K562 (cell line): ENCODE results near the gene MKNK2. TPM values are rescaled to one million over a fixed set of nuclear protein-coding genes. Genes with fewer than 3 reads are reported as not detected.

Source experiments
- ASH1L ChIP-seq: fragments of 450-650 bp; IDR thresholded peaks from 2 replicates; pipeline ENCODE4 v1.6.1; 2018; ENCODE audit warnings: borderline replicate concordance, mild to moderate bottlenecking, low read depth; ENCODE audit not compliant: partially characterized antibody
- BHLHE40 ChIP-seq: IDR thresholded peaks from 2 replicates; pipeline ENCODE4 v1.6.1; 2011; ENCODE audit warnings: low read length, improper control_type of control experiment
- CBFA2T2 ChIP-seq: fragments of 450-650 bp; conservative IDR thresholded peaks from 2 replicates; pipeline ENCODE4 v1.6.1; 2017; ENCODE audit warnings: mild to moderate bottlenecking
- CBX5 ChIP-seq: IDR thresholded peaks from 2 replicates; pipeline ENCODE4 v1.6.1; 2014; ENCODE audit warnings: low read depth, borderline replicate concordance
- EP300 ChIP-seq: IDR thresholded peaks from 2 replicates; pipeline ENCODE4 v1.6.1; 2012; ENCODE audit warnings: low read length, improper control_type of control experiment
- ETV6 ChIP-seq, 3 experiments: fragments of 150-350 bp in 1 of 3; sonication (generic) in 1 of 3; formaldehyde crosslinking in 1 of 3; IDR thresholded peaks; 2 replicates each; pipeline versions ENCODE4 v1.6.1 to v1.8.0; 2014 to 2022; ENCODE audit warnings: borderline replicate concordance in 2 of 3, low read depth in 2 of 3, antibody characterized with exemption in 1 of 3, low read length in 1 of 3, mild to moderate bottlenecking in 1 of 3, missing genetic modification reagents in 1 of 3
- NCOA2 ChIP-seq, 2 experiments: fragments of 450-650 bp; IDR thresholded peaks; 2 replicates each; pipeline ENCODE4 v1.6.1; 2018; ENCODE audit warnings: mild to moderate bottlenecking in 2 of 2, moderate library complexity in 1 of 2; ENCODE audit not compliant: partially characterized antibody in 2 of 2
- NCOR1 ChIP-seq: fragments of 450-650 bp; IDR thresholded peaks from 2 replicates; pipeline ENCODE4 v1.6.1; 2016; ENCODE audit warnings: mild to moderate bottlenecking, moderate library complexity
- PHF20 ChIP-seq: fragments of 450-650 bp; IDR thresholded peaks from 2 replicates; pipeline ENCODE4 v1.6.1; 2018; ENCODE audit not compliant: partially characterized antibody
- POLR2G ChIP-seq: fragments of 200-400 bp; formaldehyde crosslinking; IDR thresholded peaks from 2 replicates; pipeline ENCODE4 v1.6.1; 2017; ENCODE audit warnings: low read depth, mild to moderate bottlenecking, antibody characterized with exemption, low read length, moderate library complexity
- SMARCA4 ChIP-seq: fragments of 450-650 bp; IDR thresholded peaks from 2 replicates; pipeline ENCODE4 v1.6.1; 2016
- SNIP1 ChIP-seq: fragments of 450-650 bp; IDR thresholded peaks from 2 replicates; pipeline ENCODE4 v1.7.1; 2017; ENCODE audit warnings: low read depth, mild to moderate bottlenecking
- TCF3 ChIP-seq: sonication (generic); formaldehyde crosslinking; IDR thresholded peaks from 2 replicates; pipeline ENCODE4 v1.4.0; 2020; ENCODE audit warnings: mild to moderate bottlenecking, missing genetic modification reagents
- TCF7L2 ChIP-seq: fragments of 150-350 bp; IDR thresholded peaks from 2 replicates; pipeline ENCODE4 v1.6.1; 2016; ENCODE audit warnings: low read depth, mild to moderate bottlenecking, low read length, moderate library complexity
- XRCC3 ChIP-seq: fragments of 450-650 bp; IDR thresholded peaks from 2 replicates; pipeline ENCODE4 v1.6.1; 2017; ENCODE audit warnings: mild to moderate bottlenecking, moderate library complexity
- ZNF146 ChIP-seq: IDR thresholded peaks from one replicate; pipeline ENCODE4 v1.6.1; 2018; ENCODE audit warnings: missing compliant biosample characterization; ENCODE audit not compliant: unreplicated experiment
- ZNF23 ChIP-seq: fragments of 250-450 bp; sonication (Bioruptor Pico); IDR thresholded peaks from 2 replicates; pipeline ENCODE4 v1.4.0; 2020; ENCODE audit warnings: mild to moderate bottlenecking
- ZNF584 ChIP-seq: fragments of 200-800 bp; sonication (Bioruptor generic); IDR thresholded peaks from 2 replicates; pipeline ENCODE4 v1.6.1; 2016; ENCODE audit warnings: low read depth, mild to moderate bottlenecking, missing genetic modification characterization, missing compliant biosample characterization
- ZZZ3 ChIP-seq: fragments of 450-650 bp; IDR thresholded peaks from 2 replicates; pipeline ENCODE4 v1.6.1; 2016; ENCODE audit warnings: antibody characterized with exemption, mild to moderate bottlenecking, moderate library complexity
- polyA plus RNA-seq, 8 experiments: library from polyadenylated mRNA; depleted of rRNA in 4 of 8; stranded (reverse) in 5 of 8; unstranded in 3 of 8; fragments of >200 nt; fragmentation: Nextera tagmentation in 2 of 8; fragmentation: Illumina TruSeq in 1 of 8; extraction: Ambion mirVana in 2 of 8; extraction: Trizol in 1 of 8; gene quantifications; 2 replicates each; pipeline versions ENCODE4 v1.2.1 to v1.2.3, GENCODE V29; 2011 to 2014; ENCODE audit warnings: inconsistent platforms in 1 of 8, missing spikeins in 1 of 8
- total RNA-seq, 7 experiments: library from RNA; depleted of rRNA in 6 of 7; stranded (reverse); fragments of >200 nt in 6 of 7; fragmentation: Illumina TruSeq in 2 of 7; extraction: Trizol in 2 of 7; gene quantifications; 2 replicates each; pipeline versions ENCODE4 v1.2.1 to v1.2.3, GENCODE V29; 2011 to 2021; ENCODE audit warnings: low replicate concordance in 1 of 7
- TF ChIP-seq, protein P1 (sequence below): fragments of 250-450 bp; sonication (Bioruptor Pico); IDR thresholded peaks from 2 replicates; pipeline ENCODE4 v1.5.0; 2021
- TF ChIP-seq, protein P2 (sequence below): fragments of 250-450 bp; sonication (Bioruptor Pico); IDR thresholded peaks from 2 replicates; pipeline ENCODE4 v1.8.0; 2022; ENCODE audit warnings: inconsistent platforms, mild to moderate bottlenecking, moderate library complexity, borderline replicate concordance
- TF ChIP-seq, protein P3 (sequence below): fragments of 450-650 bp; IDR thresholded peaks from 2 replicates; pipeline ENCODE4 v1.6.1; 2016; ENCODE audit warnings: missing biosample characterization, missing genetic modification characterization
- TF ChIP-seq, protein P4 (sequence below): fragments of 450-650 bp; conservative IDR thresholded peaks from 2 replicates; pipeline ENCODE4 v1.6.1; 2016; ENCODE audit warnings: missing genetic modification characterization, low read depth, mild to moderate bottlenecking, control low read depth, missing compliant biosample characterization

Gene MKNK2
- total and polyA plus RNA-seq, 9 of the 15 experiments (the other 6 are each of a cell fraction or from before 2014, with no cell fraction given), result 5.1 to 191 (median 51.9) TPM

DNA sequence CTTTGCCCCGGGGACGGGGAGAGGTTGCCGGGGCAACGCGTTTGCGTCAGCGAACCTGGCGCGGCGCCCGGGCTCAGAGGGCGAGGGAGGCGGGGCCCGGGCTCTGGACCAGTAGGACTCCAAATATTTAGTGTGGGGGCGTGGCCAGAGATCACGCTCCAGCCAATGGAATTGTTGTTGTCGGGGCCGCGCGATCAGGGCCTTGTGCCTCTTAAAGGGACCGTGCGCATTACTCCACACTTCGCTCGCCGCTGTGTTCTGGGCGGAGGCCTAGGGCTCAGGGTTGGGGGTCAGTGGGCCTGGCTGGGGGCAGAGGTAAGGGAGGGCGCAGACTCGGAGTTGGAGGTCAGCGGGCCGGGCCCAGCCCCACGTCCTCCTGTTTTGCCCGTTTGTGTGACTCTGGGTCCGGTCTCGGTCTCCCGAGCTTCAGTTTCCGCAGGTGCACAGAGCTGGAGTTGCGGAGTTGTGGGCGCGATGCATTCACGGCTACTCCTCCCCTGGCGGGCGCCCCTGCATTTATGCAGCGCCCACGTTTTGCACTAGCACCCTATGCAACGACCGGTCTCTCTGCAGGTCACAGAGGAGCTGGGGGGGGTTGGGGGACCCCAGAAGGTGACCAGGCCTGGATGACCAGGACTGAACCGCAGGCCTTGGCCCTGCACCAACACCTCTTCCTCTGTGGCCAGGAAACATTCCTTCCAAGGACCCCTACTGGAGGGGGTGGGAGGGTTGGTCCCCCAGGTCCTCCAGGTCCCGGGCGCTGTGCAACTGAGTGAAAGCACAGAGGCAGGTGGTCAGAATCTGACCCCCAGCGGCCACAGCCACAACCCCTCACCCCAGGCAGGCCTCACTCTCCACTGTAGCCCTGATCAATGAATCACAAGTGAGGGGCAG is 10.7 kb upstream of the MKNK2 start (continued):
- TF ChIP-seq, protein P1, sequence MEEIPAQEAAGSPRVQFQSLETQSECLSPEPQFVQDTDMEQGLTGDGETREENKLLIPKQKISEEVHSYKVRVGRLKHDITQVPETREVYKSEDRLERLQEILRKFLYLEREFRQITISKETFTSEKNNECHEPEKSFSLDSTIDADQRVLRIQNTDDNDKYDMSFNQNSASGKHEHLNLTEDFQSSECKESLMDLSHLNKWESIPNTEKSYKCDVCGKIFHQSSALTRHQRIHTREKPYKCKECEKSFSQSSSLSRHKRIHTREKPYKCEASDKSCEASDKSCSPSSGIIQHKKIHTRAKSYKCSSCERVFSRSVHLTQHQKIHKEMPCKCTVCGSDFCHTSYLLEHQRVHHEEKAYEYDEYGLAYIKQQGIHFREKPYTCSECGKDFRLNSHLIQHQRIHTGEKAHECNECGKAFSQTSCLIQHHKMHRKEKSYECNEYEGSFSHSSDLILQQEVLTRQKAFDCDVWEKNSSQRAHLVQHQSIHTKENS (CRISPR knock-in tag), result no peak
- TF ChIP-seq SMARCA4 (no peak), ETV6 (IDR thresholded peaks at IDR 0.05; ENCODE audit: borderline replicate concordance in 1 of 2, low read depth in 2 of 2, low read length in 1 of 2) (no peak), ETV6 (CRISPR knock-in tag; IDR thresholded peaks at IDR 0.05; ENCODE audit: borderline replicate concordance) (no peak), TCF3 (CRISPR knock-in tag) (no peak), ZNF146 (CRISPR knock-in tag) (no peak), NCOA2 (IDR thresholded peaks at IDR 0.05; ENCODE audit: partially characterized antibody in 2 of 2) (no peak), POLR2G (peak; percentile 94), PHF20 (peak; percentile 54), CBX5 (0 out of 2 replicates have a peak, but pooled peaks have one; percentile 12), CBFA2T2 (no peak), ZZZ3 (no peak), SNIP1 (no peak), EP300 (peak; percentile 6; the same call in 1 of the 2 replicates), BHLHE40 (no peak), ASH1L (no peak), XRCC3 (no peak), NCOR1 (no peak), ZNF23 (no peak), ZNF584 (CRISPR knock-in tag) (no peak), TCF7L2 (no peak)
- TF ChIP-seq, protein P2, sequence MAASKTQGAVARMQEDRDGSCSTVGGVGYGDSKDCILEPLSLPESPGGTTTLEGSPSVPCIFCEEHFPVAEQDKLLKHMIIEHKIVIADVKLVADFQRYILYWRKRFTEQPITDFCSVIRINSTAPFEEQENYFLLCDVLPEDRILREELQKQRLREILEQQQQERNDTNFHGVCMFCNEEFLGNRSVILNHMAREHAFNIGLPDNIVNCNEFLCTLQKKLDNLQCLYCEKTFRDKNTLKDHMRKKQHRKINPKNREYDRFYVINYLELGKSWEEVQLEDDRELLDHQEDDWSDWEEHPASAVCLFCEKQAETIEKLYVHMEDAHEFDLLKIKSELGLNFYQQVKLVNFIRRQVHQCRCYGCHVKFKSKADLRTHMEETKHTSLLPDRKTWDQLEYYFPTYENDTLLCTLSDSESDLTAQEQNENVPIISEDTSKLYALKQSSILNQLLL, result no peak
- TF ChIP-seq, protein P3, sequence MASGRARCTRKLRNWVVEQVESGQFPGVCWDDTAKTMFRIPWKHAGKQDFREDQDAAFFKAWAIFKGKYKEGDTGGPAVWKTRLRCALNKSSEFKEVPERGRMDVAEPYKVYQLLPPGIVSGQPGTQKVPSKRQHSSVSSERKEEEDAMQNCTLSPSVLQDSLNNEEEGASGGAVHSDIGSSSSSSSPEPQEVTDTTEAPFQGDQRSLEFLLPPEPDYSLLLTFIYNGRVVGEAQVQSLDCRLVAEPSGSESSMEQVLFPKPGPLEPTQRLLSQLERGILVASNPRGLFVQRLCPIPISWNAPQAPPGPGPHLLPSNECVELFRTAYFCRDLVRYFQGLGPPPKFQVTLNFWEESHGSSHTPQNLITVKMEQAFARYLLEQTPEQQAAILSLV, result no peak
- TF ChIP-seq, protein P4, sequence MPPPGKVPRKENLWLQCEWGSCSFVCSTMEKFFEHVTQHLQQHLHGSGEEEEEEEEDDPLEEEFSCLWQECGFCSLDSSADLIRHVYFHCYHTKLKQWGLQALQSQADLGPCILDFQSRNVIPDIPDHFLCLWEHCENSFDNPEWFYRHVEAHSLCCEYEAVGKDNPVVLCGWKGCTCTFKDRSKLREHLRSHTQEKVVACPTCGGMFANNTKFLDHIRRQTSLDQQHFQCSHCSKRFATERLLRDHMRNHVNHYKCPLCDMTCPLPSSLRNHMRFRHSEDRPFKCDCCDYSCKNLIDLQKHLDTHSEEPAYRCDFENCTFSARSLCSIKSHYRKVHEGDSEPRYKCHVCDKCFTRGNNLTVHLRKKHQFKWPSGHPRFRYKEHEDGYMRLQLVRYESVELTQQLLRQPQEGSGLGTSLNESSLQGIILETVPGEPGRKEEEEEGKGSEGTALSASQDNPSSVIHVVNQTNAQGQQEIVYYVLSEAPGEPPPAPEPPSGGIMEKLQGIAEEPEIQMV (tag), result no peak
